ENCODE results near the gene SWAP70.

GRCh38 chr11:9787981-9788521, 124.2 kb downstream of the SWAP70 start:
- no peak for TF ChIP-seq CTCF (conservative IDR thresholded peaks at IDR 0.05 in 1 of 2, IDR thresholded peaks at IDR 0.05 in 1 of 2; ENCODE audit: extremely low read depth in 1 of 2, insufficient read depth in 1 of 2, low read depth in 1 of 2, low read length in 2 of 2)
- TF ChIP-seq EZH2 (IDR thresholded peaks at IDR 0.05; ENCODE audit: borderline replicate concordance, low read length): no peak

Data from mammary epithelial cell (primary cell).